Measurements from ENCODE around the gene VWC2L.

Gene VWC2L

GRCh38 chr2:214410918-214411554 is at the start of gene VWC2L:
TSS of gene VWC2L (plus strand) at chr2:214411054. CDS start at chr2:214414194, 3,140 bp downstream.
- ATAC-seq, result no peak

GRCh38 chr2:214361116-214361515 is 49.7 kb upstream of the VWC2L start:
- ATAC-seq, result no peak

GRCh38 chr2:214365549-214365948 is 45.3 kb upstream of the VWC2L start:
- no peak for ATAC-seq

- no peak for ATAC-seq
Measured at GRCh38 chr2:214367171-214367570, 43.7 kb upstream of the VWC2L start.

GRCh38 chr2:214376618-214377285 is 34.1 kb upstream of the VWC2L start:
- no peak for ATAC-seq

- ATAC-seq, result no peak
Measured at GRCh38 chr2:214377286-214377624, 33.6 kb upstream of the VWC2L start.

GRCh38 chr2:214378455-214379103 is 32.3 kb upstream of the VWC2L start:
- ATAC-seq, result no peak

GRCh38 chr2:214379227-214379626 is 31.6 kb upstream of the VWC2L start:
- ATAC-seq, result no peak

- ATAC-seq, result no peak
Measured at GRCh38 chr2:214380681-214381080, 30.2 kb upstream of the VWC2L start.

GRCh38 chr2:214382229-214382628 is 28.6 kb upstream of the VWC2L start:
- no peak for ATAC-seq

- ATAC-seq, result no peak
Measured at GRCh38 chr2:214386720-214387119, 24.1 kb upstream of the VWC2L start.

GRCh38 chr2:214389334-214389733 is 21.5 kb upstream of the VWC2L start:
- no peak for ATAC-seq

GRCh38 chr2:214393796-214394195 is 17.1 kb upstream of the VWC2L start:
- ATAC-seq, result no peak

- no peak for ATAC-seq
Measured at GRCh38 chr2:214395040-214395439, 15.8 kb upstream of the VWC2L start.

- no peak for ATAC-seq
Measured at GRCh38 chr2:214401580-214401979, 9.3 kb upstream of the VWC2L start.

GRCh38 chr2:214410128-214410775 is 602 bp upstream of the VWC2L start:
- no peak for ATAC-seq

- ATAC-seq, result no peak
Measured at GRCh38 chr2:214412679-214413078, 1.8 kb downstream of the VWC2L start.

GRCh38 chr2:214436470-214436869 is 25.6 kb downstream of the VWC2L start:
- ATAC-seq, result no peak

- no peak for ATAC-seq
Measured at GRCh38 chr2:214450118-214450894, 39.5 kb downstream of the VWC2L start.

- no peak for ATAC-seq
Measured at GRCh38 chr2:214451516-214452275, 40.8 kb downstream of the VWC2L start.

GRCh38 chr2:214465363-214466146 is 54.7 kb downstream of the VWC2L start:
- ATAC-seq, result no peak
